GM12878 (cell line): ENCODE results near the gene ALOXE3. TPM values are rescaled to one million over a fixed set of nuclear protein-coding genes. Genes with fewer than 3 reads are reported as not detected.

Experiments used
- ATAC-seq: fragments of 200-7000 bp; cut with Tn5 transposase; 3 replicates; pipeline ENCODE4 v1.9.1; 2020; ENCODE audit warnings: mild to moderate bottlenecking, moderate library complexity
- BruUV-seq: library from RNA; stranded (reverse); fragments of 400-500 nt; replicated peaks from 2 replicates; lab custom pipeline; 2021; lab: Mats Ljungman, UMichigan
- CTCF ChIA-PET: fragments of 300-600 bp; sonication (Branson Sonifier 250); formaldehyde crosslinking; extraction: SDS; loops from one replicate; lab custom pipeline; 2021; ENCODE audit warnings: inconsistent platforms; lab: Yijun Ruan, JAX
- POLR2A ChIA-PET: fragments of 350-600 bp; formaldehyde crosslinking; extraction: SDS; loops from one replicate; lab custom pipeline; 2021; ENCODE audit warnings: inconsistent platforms; lab: Charles Lee
- RAD21 ChIA-PET: fragments of 300-600 bp; sonication (Branson Sonifier 250); formaldehyde crosslinking; loops from one replicate; lab custom pipeline; 2023; ENCODE audit warnings: antibody characterized with exemption; ENCODE audit not compliant: unreplicated experiment; lab: Charles Lee
- SMC1A ChIA-PET: fragments of 300-600 bp; sonication (Branson Sonifier 250); formaldehyde crosslinking; loops from one replicate; lab custom pipeline; 2023; ENCODE audit not compliant: unreplicated experiment, uncharacterized antibody; lab: Charles Lee
- DNase-seq: peaks from one replicate; pipeline ENCODE4 v3.0.0-alpha.2; 2011; ENCODE audit warnings: low read depth, low spot score
- FAIRE-seq: peaks from 3 replicates; lab custom pipeline; 2011; peaks lifted over from hg19 to GRCh38; lab: Jason Lieb, UNC
- H2AFZ ChIP-seq: 2 replicates; pipeline ENCODE4 v1.6.0; 2011; ENCODE audit warnings: low read depth, low read length, control low read depth; ENCODE audit not compliant: control insufficient read depth
- H3K27ac ChIP-seq: 2 replicates; pipeline ENCODE4 v1.5.1; 2011; ENCODE audit warnings: control low read depth; ENCODE audit not compliant: control insufficient read depth, insufficient read depth
- H3K27me3 ChIP-seq, 2 experiments: replicated peaks in 1 of 2; 2 replicates each; pipeline versions ENCODE4 v1.6.0 to v1.6.1; 2011; ENCODE audit warnings: low read length in 1 of 2; ENCODE audit not compliant: control insufficient read depth in 2 of 2, insufficient read depth in 2 of 2
- H3K36me3 ChIP-seq, 2 experiments: 2 replicates each; pipeline ENCODE4 v1.5.1; 2011; ENCODE audit warnings: low read length in 1 of 2; ENCODE audit not compliant: control insufficient read depth in 2 of 2, insufficient read depth in 2 of 2
- H3K4me1 ChIP-seq: 2 replicates; pipeline ENCODE4 v1.6.1; 2011; ENCODE audit warnings: mild to moderate bottlenecking, low read length, moderate library complexity, mixed read lengths; ENCODE audit not compliant: control insufficient read depth, insufficient read depth
- H3K4me2 ChIP-seq: 2 replicates; pipeline ENCODE4 v1.6.0; 2011; ENCODE audit warnings: control low read depth; ENCODE audit not compliant: control insufficient read depth, insufficient read depth
- H3K4me3 ChIP-seq: fragments of 200-600 bp; sonication (generic); 2 replicates; pipeline ENCODE4 v1.5.1; 2016
- H3K79me2 ChIP-seq: 2 replicates; pipeline ENCODE4 v1.6.0; 2011; ENCODE audit warnings: low read length; ENCODE audit not compliant: control insufficient read depth, insufficient read depth
- H3K9ac ChIP-seq: 2 replicates; pipeline ENCODE4 v1.8.0; 2011; ENCODE audit warnings: low read length, control low read depth, mixed read lengths; ENCODE audit not compliant: control insufficient read depth, insufficient read depth
- H3K9me3 ChIP-seq: replicated peaks from 3 replicates; pipeline ENCODE4 v1.5.1; 2011; ENCODE audit warnings: mild to moderate bottlenecking, low read length; ENCODE audit not compliant: control insufficient read depth, insufficient read depth
- H4K20me1 ChIP-seq: 2 replicates; pipeline ENCODE4 v1.6.0; 2011; ENCODE audit not compliant: control insufficient read depth, insufficient read depth
- ATF7 ChIP-seq: fragments of 450-650 bp; IDR thresholded peaks from 2 replicates; pipeline ENCODE4 v1.6.1; 2016; ENCODE audit warnings: low read depth, mild to moderate bottlenecking
- BHLHE40 ChIP-seq, 2 experiments: fragments of 450-650 bp in 1 of 2; IDR thresholded peaks; 2 replicates each; pipeline ENCODE4 v1.6.1; 2011 to 2017; ENCODE audit warnings: low read depth in 2 of 2, borderline replicate concordance in 1 of 2, improper control_type of control experiment in 1 of 2, low read length in 1 of 2, mild to moderate bottlenecking in 1 of 2
- CREB1 ChIP-seq: IDR thresholded peaks from 2 replicates; pipeline ENCODE4 v1.6.1; 2012; ENCODE audit warnings: low read depth, mild to moderate bottlenecking, inconsistent platforms
- CREM ChIP-seq: IDR thresholded peaks from 2 replicates; pipeline ENCODE4 v1.6.1; 2014; ENCODE audit warnings: antibody characterized with exemption, low read depth
- EZH2 ChIP-seq: IDR thresholded peaks from 2 replicates; pipeline ENCODE4 v1.6.1; 2012; ENCODE audit warnings: low read depth, mild to moderate bottlenecking, control low read depth, inconsistent platforms, low read length, borderline replicate concordance; ENCODE audit not compliant: control insufficient read depth
- IKZF1 ChIP-seq: fragments of 450-650 bp; conservative IDR thresholded peaks from 2 replicates; pipeline ENCODE4 v1.6.1; 2017; ENCODE audit warnings: antibody characterized with exemption, mild to moderate bottlenecking
- KAT2A ChIP-seq: conservative IDR thresholded peaks from 2 replicates; pipeline ENCODE4 v1.6.1; 2011; ENCODE audit warnings: low read depth, low read length; ENCODE audit not compliant: control insufficient read depth
- PAX5 ChIP-seq: IDR thresholded peaks from 2 replicates; pipeline ENCODE4 v1.6.1; 2011; ENCODE audit warnings: low read depth, low read length, borderline replicate concordance
- PAX8 ChIP-seq: fragments of 450-650 bp; IDR thresholded peaks from 2 replicates; pipeline ENCODE4 v1.6.1; 2017; ENCODE audit warnings: mild to moderate bottlenecking, moderate library complexity
- POLR2AphosphoS5 ChIP-seq: IDR thresholded peaks from 2 replicates; pipeline ENCODE4 v1.6.1; 2011; ENCODE audit warnings: mild to moderate bottlenecking, low read length, inconsistent platforms
- RELA ChIP-seq: fragments of 450-650 bp; IDR thresholded peaks from 2 replicates; pipeline ENCODE4 v1.8.0; 2014; ENCODE audit warnings: borderline replicate concordance; ENCODE audit not compliant: partially characterized antibody
- SMARCA5 ChIP-seq: fragments of 450-650 bp; IDR thresholded peaks from 2 replicates; pipeline ENCODE4 v1.6.1; 2017; ENCODE audit warnings: mild to moderate bottlenecking
- SMC3 ChIP-seq: IDR thresholded peaks from 2 replicates; pipeline ENCODE4 v1.6.1; 2011; ENCODE audit warnings: low read length, improper control_type of control experiment, borderline replicate concordance
- YBX1 ChIP-seq: fragments of 450-650 bp; IDR thresholded peaks from 2 replicates; pipeline ENCODE4 v1.6.1; 2016; ENCODE audit warnings: antibody characterized with exemption
- YY1 ChIP-seq: IDR thresholded peaks from 2 replicates; pipeline ENCODE4 v1.6.1; 2011; ENCODE audit warnings: low read depth, mild to moderate bottlenecking, low read length
- ZBTB33 ChIP-seq: fragments of 450-650 bp; IDR thresholded peaks from 2 replicates; pipeline ENCODE4 v1.6.1; 2017; ENCODE audit warnings: mild to moderate bottlenecking
- WGBS: methylation state at CpG from one replicate; pipeline ENCODE4 v1.1.6; 2016; ENCODE audit warnings: low lambda C conversion rate; ENCODE audit not compliant: insufficient replicate concordance, insufficient coverage; ENCODE audit errors: missing lambda C conversion rate; 5-methylcytosine and 5-hydroxymethylcytosine counted together
- in situ Hi-C: fragments of 300-500 bp; cut with MboI; formaldehyde crosslinking; loops from 9 replicates; pipeline ENCODE4 v1.14.3; 2018; ENCODE audit warnings: mixed read lengths
- intact Hi-C: fragments of 100-400 bp; cut with micrococcal nuclease; formaldehyde crosslinking; loops from one replicate; pipeline ENCODE4 v1.14.2; 2022; ENCODE audit not compliant: unreplicated experiment
- polyA plus RNA-seq, 11 experiments: library from polyadenylated mRNA; depleted of rRNA in 4 of 11; unstranded in 6 of 11; stranded (reverse) in 5 of 11; fragments of >200 nt; fragmentation: Nextera tagmentation in 4 of 11; fragmentation: Illumina TruSeq in 1 of 11; extraction: Ambion mirVana in 4 of 11; extraction: Trizol in 1 of 11; gene quantifications; 1 replicate in 1 of 11; 2 replicates in 10 of 11; pipeline versions ENCODE4 v1.2.1 to v1.2.3, GENCODE V29; 2011 to 2016; ENCODE audit warnings: inconsistent platforms in 2 of 11, missing spikeins in 2 of 11, low read depth in 1 of 11
- total RNA-seq, 4 experiments: library from RNA; depleted of rRNA in 3 of 4; stranded (reverse); fragments of >200 nt in 3 of 4; fragmentation: Illumina TruSeq in 1 of 4; extraction: Trizol in 1 of 4; gene quantifications; 2 replicates each; pipeline versions ENCODE4 v1.2.1 to v1.2.3, GENCODE V29; 2013 to 2021
- TF ChIP-seq, protein P1 (sequence below), 3 experiments: IDR thresholded peaks in 2 of 3; conservative IDR thresholded peaks in 1 of 3; 2 replicates each; pipeline ENCODE4 v1.5.1; 2011; ENCODE audit warnings: low read depth in 3 of 3, low read length in 3 of 3, mild to moderate bottlenecking in 3 of 3, control low read depth in 2 of 3, moderate library complexity in 2 of 3, inconsistent platforms in 1 of 3, mixed read lengths in 1 of 3; ENCODE audit not compliant: control insufficient read depth in 2 of 3, insufficient read depth in 1 of 3; ENCODE audit errors: extremely low read depth in 1 of 3

Gene ALOXE3
- total and polyA plus RNA-seq, 10 of the 15 experiments (the other 5 are each of a cell fraction or from before 2014, with no cell fraction given) = 0.04 TPM; not detected in 9

- no peak for TF ChIP-seq KAT2A
- no peak for TF ChIP-seq ZBTB33
These were observed 43.8 kb downstream of the ALOXE3 start (continued) for GRCh38 chr17:8074554-8074953.

DNA sequence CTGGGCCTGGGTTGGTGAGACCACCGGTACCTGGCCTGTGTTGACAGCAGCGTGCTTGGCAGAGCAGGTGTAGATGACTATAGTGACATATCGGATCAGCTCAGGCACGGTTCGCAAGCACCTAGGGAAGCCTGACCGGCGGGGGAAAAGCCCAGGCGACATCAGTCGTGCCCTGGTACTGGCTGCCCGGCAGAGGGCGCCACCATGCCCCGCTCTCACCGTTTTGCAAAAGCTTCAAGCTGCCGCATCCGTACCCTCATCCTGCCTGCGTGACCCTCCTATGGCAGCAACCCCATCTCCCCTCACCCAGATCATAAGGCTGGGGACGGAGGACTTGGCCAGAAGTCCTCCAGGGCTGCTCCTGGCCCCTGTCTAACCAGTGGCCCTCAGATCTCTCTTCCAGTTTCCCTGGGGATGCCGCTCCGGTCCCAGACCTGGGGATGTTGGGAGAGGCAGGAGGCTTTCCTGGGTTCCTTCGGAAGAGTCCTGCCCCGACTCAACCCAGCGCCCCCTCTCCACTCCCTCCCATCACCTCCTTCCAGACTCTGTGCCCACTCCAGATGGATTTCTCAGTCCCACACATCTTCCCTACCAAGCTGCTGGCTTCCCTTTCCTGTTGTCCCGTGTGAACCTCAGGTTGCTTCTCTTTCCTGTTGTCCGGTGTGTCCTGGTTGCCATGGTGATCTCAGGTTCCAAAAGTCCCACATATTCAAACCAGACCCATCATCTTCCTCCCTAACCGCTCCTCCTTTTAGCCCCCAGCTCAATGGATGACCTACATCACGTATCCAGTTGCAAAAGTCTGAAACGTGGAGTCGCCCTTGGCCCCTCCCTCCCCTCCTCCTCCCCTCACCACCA lies 44.5 kb downstream of the ALOXE3 start:
- no peaks in the 10 kb centered on the region for H3K79me2 ChIP-seq
- no peaks in the 10 kb centered on the region for H3K9me3 ChIP-seq
- ChIA-PET CTCF (interaction anchor here (0.5 to 9.4 kb wide), 38 partner anchors 8 to 712 kb away, joined by 3 to 159 read pairs (median 4); partner anchors contain the start of genes ALOXE3 and HES7), SMC1A (interaction anchor here (0.6 to 4.7 kb wide), 9 partner anchors 13 to 227 kb away, joined by 3 to 37 read pairs (median 5); partner anchors contain the start of gene ALOXE3), POLR2A (interaction anchor here (0.6 to 1.1 kb wide), 2 partner anchors 43 to 45 kb away, joined by 3 to 6 read pairs; partner anchors contain the start of gene ALOXE3), RAD21 (interaction anchor here (0.6 to 3.0 kb wide), 13 partner anchors 12 to 412 kb away, joined by 3 to 25 read pairs (median 4); partner anchors contain the start of genes ALOXE3 and RNF227)
- WGBS = 9% methylated on average over 27 of the region's 28 CpGs
- H3K4me1 ChIP-seq = no peaks in the 10 kb centered on the region
- intact Hi-C loops (loop anchor here (10.0 kb wide), 1 partner anchor 671 kb away; the partner anchor contains the start of gene CCDC42), in situ Hi-C loops (loop anchor here (10.0 kb wide), 1 partner anchor 671 kb away; the partner anchor contains the start of gene CCDC42)
- H3K4me3 ChIP-seq = no peak overlapping the region
- FAIRE-seq (peak; percentile 77), DNase-seq (no peak), ATAC-seq (peak; percentile 97)
- H3K36me3 ChIP-seq = no peaks in the 10 kb centered on the region
- BruUV-seq = no TSS peak
- H3K27ac ChIP-seq = no peak overlapping the region
- peak overlapping the region; percentile 20; the same call in 1 of the 2 replicates for H2AFZ ChIP-seq
- H4K20me1 ChIP-seq = no peaks in the 10 kb centered on the region
- H3K27me3 ChIP-seq = peaks cover 8 to 20% of the 10 kb centered on the region in 2 experiments
- H3K4me2 ChIP-seq = no peak overlapping the region; the same call in 1 of the 2 replicates
- no peak overlapping the region for H3K9ac ChIP-seq
- TF ChIP-seq POLR2AphosphoS5 (no peak), PAX8 (no peak), YBX1 (no peak), CREB1 (peak; percentile 68; the same call in 1 of the 2 replicates), RELA (peak; percentile 36), PAX5 (peak; percentile 26; the same call in 1 of the 2 replicates), IKZF1 (peak; percentile 30; the same call in 1 of the 2 replicates), SMARCA5 (peak; percentile 56; the same call in 1 of the 2 replicates), YY1 (peak; percentile 46; the same call in 1 of the 2 replicates), CREM (peak; percentile 78), ATF7 (0 out of 2 replicates have a peak, but pooled peaks have one; percentile 9), BHLHE40 (IDR thresholded peaks at IDR 0.05; ENCODE audit: borderline replicate concordance in 1 of 2, low read depth in 2 of 2, low read length in 1 of 2) (peak; percentile 32 to 70; a peak in 3 of 4 replicates), EZH2 (0 out of 2 replicates have a peak, but pooled peaks have one; percentile 17), SMC3 (peak; percentile 51; the same call in 1 of the 2 replicates)
- TF ChIP-seq, protein P1, sequence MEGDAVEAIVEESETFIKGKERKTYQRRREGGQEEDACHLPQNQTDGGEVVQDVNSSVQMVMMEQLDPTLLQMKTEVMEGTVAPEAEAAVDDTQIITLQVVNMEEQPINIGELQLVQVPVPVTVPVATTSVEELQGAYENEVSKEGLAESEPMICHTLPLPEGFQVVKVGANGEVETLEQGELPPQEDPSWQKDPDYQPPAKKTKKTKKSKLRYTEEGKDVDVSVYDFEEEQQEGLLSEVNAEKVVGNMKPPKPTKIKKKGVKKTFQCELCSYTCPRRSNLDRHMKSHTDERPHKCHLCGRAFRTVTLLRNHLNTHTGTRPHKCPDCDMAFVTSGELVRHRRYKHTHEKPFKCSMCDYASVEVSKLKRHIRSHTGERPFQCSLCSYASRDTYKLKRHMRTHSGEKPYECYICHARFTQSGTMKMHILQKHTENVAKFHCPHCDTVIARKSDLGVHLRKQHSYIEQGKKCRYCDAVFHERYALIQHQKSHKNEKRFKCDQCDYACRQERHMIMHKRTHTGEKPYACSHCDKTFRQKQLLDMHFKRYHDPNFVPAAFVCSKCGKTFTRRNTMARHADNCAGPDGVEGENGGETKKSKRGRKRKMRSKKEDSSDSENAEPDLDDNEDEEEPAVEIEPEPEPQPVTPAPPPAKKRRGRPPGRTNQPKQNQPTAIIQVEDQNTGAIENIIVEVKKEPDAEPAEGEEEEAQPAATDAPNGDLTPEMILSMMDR (IDR thresholded peaks at IDR 0.05 in 2 of 3, conservative IDR thresholded peaks at IDR 0.05 in 1 of 3; ENCODE audit: control insufficient read depth in 2 of 3, extremely low read depth in 1 of 3, insufficient read depth in 1 of 3, low read depth in 3 of 3, low read length in 3 of 3) = peak; percentile 86 to 95 (median 93)
